ENCODE results near the gene PCDHB9. TPM values are rescaled to one million over a fixed set of nuclear protein-coding genes. Genes with fewer than 3 reads are reported as not detected.
A peak's percentile ranks its signal among the peaks of the same experiment; 100 is the strongest.
"Not testable (repeated sequence)": the region's sequence is repeated elsewhere in the genome, so short reads cannot be mapped to it uniquely, and the experiment has no call there.

The PCDHB9 gene
- polyA plus RNA-seq (ENCODE audit: insufficient read length in 10 of 10): 1 to 10 TPM; 1.4 to 3.9 (median 2.5) TPM
- long read RNA-seq, donor 1, full-length matches to known transcripts: 6 of 6 reads
- long read RNA-seq, donor 1, partial matches to known transcripts: 0 of 6 reads
- long read RNA-seq, donor 1, other reads (novel, unspliced or antisense): 0 of 6 reads
- long read RNA-seq, donor 2, full-length matches to known transcripts: 2 of 2 reads
- long read RNA-seq, donor 2, partial matches to known transcripts: 0 of 2 reads
- long read RNA-seq, donor 2, other reads (novel, unspliced or antisense): 0 of 2 reads
- long read RNA-seq, donor 3: 0 reads
- long read RNA-seq, donor 4, full-length matches to known transcripts: 4 of 4 reads
- long read RNA-seq, donor 4, partial matches to known transcripts: 0 of 4 reads
- long read RNA-seq, donor 4, other reads (novel, unspliced or antisense): 0 of 4 reads
- long read RNA-seq, donor 5, full-length matches to known transcripts: 4 of 4 reads
- long read RNA-seq, donor 5, partial matches to known transcripts: 0 of 4 reads
- long read RNA-seq, donor 5, other reads (novel, unspliced or antisense): 0 of 4 reads
- long read RNA-seq, donor 6, full-length matches to known transcripts: 3 of 3 reads
- long read RNA-seq, donor 6, partial matches to known transcripts: 0 of 3 reads
- long read RNA-seq, donor 6, other reads (novel, unspliced or antisense): 0 of 3 reads
- long read RNA-seq, donor 7, full-length matches to known transcripts: 2 of 2 reads
- long read RNA-seq, donor 7, partial matches to known transcripts: 0 of 2 reads
- long read RNA-seq, donor 7, other reads (novel, unspliced or antisense): 0 of 2 reads
- long read RNA-seq, donor 8, full-length matches to known transcripts: 1 of 1 reads
- long read RNA-seq, donor 8, partial matches to known transcripts: 0 of 1 reads
- long read RNA-seq, donor 8, other reads (novel, unspliced or antisense): 0 of 1 reads
- long read RNA-seq, donor 9, full-length matches to known transcripts: 3 of 3 reads
- long read RNA-seq, donor 9, partial matches to known transcripts: 0 of 3 reads
- long read RNA-seq, donor 9, other reads (novel, unspliced or antisense): 0 of 3 reads

DNA sequence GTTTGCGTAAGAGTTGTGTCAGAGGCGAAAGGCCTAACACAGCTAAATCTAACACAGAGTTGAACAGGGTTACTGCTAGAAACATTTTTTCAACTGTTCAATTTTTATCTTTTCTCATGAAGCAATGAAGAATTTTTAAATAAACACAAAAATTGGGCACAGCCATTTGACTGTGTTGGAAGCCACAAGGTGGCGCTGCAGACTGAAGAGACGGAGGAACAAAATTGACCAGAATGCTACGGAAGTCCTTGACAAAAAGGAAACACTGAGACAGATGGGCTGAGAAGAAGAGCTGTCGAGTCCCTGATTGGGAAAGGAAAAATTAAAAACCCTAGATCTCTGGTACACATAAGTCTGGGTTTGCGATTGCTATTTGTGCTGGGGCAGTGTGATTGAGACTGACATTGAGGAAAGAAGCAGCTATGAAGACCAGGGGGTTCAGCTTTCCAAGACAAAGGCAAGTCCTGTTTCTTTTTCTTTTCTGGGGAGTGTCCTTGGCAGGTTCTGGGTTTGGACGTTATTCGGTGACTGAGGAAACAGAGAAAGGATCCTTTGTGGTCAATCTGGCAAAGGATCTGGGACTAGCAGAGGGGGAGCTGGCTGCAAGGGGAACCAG, at the start of gene PCDHB9:
PCDHB9 (plus strand) TSS at position 265 of the 616 bp plus-strand sequence; CDS start at position 423, 158 bp downstream.
- DNase-seq: peak in 1 of 3 donors; percentile 13

DNA sequence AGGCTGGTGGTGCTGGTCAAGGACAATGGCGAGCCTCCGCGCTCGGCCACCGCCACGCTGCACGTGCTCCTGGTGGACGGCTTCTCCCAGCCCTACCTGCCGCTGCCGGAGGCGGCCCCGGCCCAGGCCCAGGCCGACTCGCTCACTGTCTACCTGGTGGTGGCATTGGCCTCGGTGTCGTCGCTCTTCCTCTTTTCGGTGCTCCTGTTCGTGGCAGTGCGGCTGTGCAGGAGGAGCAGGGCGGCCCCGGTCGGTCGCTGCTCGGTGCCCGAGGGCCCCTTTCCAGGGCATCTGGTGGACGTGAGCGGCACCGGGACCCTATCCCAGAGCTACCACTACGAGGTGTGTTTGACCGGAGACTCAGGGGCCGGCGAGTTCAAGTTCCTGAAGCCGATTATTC, 49.6 kb upstream of the PCDHB9 start:
- DNase-seq: not testable (repeated sequence)

DNA sequence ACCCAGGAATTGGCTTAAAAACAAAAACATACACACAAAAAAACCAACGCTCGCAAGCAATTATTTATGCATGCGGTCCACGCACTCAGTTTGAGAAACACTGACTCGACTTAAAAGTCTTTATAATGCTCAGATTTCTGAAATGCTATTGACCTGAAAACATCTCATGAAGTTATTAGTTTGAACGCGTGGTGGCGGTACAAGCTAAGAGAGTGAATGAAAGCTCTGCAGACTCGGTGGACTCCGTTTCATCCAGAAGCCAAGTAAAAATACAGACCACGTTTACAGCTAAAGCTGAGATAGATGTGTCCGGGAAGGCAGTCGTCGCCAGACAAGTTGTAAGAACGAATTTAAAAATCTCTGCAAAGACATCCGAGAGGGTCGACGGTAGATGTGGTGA, 37.1 kb upstream of the PCDHB9 start, which contains the start of gene PCDHB6:
PCDHB6 (plus strand) TSS at position 246 of the 400 bp plus-strand sequence. CDS start 201 bp downstream, outside the sequence.
- peak in 1 of 3 donors; percentile 5 for DNase-seq

DNA sequence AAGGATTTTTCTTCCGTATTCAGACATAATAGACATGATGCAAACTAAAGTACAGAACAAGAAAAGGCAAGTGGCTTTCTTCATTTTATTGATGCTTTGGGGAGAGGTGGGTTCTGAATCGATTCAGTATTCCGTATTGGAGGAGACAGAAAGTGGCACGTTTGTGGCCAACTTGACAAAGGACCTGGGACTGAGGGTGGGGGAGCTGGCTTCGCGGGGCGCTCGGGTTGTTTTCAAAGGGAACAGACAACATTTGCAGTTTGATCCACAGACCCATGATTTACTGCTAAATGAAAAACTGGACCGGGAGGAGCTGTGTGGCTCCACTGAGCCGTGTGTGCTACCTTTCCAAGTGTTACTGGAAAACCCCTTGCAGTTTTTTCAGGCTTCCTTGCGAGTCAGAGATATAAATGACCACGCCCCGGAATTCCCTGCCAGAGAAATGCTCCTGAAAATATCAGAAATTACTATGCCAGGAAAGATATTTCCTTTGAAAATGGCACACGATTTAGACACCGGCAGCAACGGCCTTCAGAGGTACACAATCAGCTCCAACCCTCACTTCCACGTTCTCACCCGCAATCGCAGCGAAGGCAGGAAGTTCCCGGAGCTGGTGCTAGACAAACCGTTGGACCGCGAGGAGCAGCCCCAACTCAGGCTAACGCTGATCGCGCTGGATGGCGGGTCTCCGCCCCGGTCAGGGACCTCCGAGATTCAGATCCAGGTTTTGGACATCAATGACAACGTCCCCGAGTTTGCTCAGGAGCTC, 36.6 kb upstream of the PCDHB9 start:
- no peak for DNase-seq

DNA sequence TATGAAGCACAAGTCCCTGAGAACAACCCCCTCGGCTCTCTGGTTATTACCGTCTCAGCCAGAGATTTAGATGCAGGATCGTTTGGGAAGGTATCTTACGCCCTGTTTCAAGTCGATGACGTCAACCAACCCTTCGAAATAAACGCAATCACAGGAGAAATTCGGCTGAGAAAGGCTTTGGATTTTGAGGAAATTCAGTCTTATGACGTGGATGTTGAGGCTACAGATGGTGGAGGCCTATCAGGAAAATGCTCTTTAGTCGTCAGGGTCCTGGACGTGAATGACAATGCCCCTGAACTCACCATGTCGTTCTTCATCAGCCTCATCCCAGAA, 36.0 kb upstream of the PCDHB9 start:
- DNase-seq: no peak

DNA sequence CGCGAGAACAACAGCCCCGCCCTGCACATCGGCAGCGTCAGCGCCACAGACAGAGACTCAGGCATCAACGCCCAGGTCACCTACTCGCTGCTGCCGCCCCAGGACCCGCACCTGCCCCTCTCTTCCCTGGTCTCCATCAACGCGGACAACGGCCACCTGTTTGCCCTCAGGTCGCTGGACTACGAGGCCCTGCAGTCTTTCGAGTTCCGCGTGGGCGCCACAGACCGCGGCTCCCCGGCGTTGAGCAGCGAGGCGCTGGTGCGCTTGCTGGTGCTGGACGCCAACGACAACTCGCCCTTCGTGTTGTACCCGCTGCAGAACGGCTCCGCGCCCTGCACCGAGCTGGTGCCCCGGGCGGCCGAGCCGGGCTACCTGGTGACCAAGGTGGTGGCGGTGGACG, 35.3 kb upstream of the PCDHB9 start:
- not testable (repeated sequence) for DNase-seq

DNA sequence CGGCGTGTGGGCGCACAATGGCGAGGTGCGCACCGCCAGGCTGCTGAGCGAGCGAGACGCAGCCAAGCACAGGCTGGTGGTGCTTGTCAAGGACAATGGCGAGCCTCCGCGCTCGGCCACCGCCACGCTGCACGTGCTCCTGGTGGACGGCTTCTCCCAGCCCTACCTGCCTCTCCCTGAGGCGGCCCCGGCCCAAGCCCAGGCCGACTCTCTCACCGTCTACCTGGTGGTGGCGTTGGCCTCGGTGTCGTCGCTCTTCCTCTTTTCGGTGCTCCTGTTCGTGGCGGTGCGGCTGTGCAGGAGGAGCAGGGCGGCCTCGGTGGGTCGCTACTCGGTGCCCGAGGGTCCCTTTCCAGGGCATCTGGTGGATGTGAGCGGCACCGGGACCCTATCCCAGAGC, 34.9 kb upstream of the PCDHB9 start:
- not testable (repeated sequence) for DNase-seq

DNA sequence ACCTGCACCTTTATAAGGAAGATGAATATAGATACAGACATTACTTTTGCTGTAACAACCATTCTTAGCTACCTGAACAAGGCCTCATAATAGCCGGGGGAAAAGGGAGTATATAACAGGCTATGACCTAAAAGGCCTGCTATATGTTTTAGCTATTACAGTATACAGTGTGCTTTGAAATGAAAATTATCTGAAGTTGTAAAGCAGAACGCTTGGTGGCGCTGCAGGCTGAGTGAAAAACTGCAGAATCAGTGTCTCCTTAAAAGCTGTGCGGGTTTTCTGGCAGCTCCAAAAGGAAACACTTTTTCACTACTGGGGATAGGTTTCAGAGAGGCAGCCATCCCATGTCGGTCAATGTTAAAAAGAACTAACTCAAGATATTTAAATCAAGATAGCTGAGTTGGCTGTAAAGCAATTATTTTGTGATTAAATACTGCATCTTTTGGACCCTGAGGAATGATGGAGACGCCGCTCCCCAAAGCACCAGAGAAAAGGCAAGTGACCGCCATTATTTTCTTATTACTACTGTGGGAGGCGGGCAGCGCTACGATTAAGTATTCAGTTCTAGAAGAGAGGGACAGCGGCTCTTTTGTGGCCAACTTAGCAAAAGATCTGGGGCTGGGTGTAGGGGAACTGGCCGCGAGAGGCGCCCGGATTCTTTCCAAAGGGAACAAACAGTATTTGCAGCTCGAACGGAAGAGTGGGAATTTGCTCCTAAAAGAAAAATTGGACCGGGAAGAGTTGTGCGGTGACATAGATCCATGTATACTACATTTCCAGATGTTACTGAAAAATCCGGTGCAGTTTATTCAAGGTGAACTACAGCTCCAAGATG, 31.2 kb upstream of the PCDHB9 start:
- no peak for DNase-seq

DNA sequence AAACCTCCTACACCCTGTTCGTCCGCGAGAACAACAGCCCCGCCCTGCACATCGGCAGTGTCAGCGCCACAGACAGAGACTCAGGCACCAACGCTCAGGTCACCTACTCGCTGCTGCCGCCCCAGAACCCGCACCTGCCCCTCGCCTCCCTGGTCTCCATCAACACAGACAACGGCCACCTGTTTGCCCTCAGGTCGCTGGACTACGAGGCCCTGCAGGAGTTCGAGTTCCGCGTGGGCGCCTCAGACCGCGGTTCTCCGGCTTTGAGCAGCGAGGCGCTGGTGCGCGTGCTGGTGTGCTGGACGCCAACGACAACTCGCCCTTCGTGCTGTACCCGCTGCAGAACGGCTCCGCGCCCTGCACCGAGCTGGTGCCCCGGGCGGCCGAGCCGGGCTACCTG, 29.6 kb upstream of the PCDHB9 start:
- not testable (repeated sequence) for DNase-seq

DNA sequence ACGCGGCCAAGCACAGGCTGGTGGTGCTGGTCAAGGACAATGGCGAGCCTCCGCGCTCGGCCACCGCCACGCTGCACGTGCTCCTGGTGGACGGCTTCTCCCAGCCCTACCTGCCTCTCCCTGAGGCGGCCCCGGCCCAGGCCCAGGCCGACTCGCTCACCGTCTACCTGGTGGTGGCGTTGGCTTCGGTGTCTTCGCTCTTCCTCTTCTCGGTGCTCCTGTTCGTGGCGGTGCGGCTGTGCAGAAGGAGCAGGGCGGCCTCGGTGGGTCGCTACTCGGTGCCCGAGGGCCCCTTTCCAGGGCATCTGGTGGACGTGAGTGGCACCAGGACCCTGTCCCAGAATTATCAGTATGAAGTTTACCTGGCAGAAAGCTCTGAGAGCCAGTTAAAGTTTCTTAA, 29.1 kb upstream of the PCDHB9 start:
- not testable (repeated sequence) for DNase-seq

DNA sequence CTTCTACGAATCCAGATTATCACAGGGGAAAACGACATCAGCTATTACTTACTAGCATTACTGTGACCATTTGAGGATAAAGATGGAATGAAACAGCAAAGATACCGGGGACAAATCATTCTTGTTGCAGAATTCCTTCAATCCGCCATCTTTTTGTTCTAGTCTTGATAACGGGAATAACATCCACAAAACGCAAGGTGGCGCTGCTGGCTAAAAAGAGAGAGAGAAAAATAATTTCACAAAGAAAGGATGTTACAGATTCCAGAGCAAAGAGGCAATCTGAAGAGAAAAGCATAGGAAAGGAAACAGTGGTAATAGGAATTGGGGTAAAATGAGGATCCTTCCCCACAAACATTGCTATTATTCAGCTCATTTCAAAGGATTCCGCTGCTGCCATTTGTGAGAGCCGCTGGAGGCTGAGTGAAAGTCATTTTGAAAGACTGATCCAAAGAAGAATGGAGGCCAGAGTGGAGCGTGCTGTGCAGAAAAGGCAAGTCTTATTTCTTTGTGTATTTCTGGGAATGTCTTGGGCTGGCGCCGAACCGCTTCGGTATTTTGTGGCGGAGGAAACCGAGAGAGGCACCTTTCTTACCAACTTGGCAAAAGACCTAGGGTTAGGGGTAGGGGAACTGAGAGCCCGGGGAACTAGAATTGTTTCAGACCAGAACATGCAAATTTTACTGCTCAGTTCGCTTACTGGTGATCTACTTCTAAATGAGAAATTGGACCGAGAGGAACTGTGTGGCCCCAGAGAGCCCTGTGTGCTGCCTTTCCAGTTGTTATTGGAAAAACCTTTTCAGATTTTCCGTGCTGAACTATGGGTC, 14.4 kb upstream of the PCDHB9 start, which contains the start of gene PCDHB7:
PCDHB7 (plus strand) TSS at position 264 of the 824 bp plus-strand sequence; CDS start at position 456, 192 bp downstream.
- DNase-seq: peak; percentile 3 to 35 (median 28)

DNA sequence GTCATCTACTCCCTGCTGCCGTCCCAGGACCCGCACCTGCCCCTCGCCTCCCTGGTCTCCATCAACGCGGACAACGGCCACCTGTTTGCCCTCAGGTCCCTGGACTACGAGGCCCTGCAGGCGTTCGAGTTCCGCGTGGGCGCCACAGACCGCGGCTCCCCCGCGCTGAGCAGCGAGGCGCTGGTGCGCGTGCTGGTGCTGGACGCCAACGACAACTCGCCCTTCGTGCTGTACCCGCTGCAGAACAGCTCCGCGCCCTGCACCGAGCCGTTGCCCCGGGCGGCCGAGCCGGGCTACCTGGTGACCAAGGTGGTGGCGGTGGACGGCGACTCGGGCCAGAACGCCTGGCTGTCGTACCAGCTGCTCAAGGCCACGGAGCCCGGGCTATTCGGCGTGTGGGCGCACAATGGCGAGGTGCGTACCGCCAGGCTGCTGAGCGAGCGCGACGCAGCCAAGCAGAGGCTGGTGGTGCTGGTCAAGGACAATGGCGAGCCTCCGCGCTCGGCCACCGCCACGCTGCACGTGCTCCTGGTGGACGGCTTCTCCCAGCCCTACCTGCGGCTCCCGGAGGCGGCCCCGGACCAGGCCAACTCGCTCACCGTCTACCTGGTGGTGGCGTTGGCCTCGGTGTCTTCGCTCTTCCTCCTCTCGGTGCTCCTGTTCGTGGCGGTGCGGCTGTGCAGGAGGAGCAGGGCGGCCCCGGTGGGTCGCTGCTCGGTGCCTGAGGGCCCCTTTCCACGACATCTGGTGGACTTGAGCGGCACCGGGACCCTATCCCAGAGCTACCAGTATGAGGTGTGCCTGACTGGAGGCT, 12.5 kb upstream of the PCDHB9 start:
- not testable (repeated sequence) for DNase-seq

DNA sequence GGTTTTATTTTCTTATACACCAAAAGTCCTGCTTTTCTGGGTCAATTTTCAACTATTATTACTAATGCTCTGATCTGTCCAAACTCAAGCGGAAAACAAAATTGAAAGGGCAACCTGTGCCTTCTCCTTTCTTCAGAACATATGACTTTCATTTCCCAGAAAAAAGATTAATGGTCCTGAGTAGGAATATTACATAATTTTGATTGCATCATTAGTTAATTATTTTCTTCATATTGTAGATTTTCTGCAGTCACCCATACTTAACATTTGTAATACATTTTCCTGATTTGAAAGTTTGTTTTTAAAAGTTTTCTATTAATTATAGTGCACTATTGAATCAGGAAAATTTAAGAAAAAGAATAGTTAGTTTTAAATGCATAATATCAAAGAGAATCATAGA, 11.0 kb upstream of the PCDHB9 start:
- no peak for DNase-seq

DNA sequence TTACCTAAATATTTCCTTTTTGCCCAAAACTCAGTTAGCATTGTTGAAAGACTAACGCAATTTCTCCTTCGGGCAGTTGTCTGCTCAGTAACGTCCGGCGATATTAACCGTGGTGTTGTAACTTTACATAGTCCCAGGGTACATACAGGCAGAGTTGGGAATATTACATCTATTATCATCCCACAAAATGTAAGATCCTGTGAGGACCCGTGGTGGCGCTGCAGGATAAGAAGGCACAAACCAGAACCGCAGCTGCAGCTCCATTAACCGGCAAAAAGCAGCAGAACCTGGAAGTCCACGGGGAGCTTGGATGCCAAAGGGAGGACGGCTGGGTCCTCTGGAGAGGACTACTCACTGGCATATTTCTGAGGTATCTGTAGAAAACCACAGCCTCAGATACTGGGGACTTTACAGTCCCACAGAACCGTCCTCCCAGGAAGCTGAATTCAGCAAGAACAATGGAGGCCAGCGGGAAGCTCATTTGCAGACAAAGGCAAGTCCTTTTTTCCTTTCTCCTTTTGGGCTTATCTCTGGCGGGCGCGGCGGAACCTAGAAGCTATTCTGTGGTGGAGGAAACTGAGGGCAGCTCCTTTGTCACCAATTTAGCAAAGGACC, 9.3 kb upstream of the PCDHB9 start, which contains the start of gene PCDHB8:
PCDHB8 (plus strand) TSS at position 214 of the 615 bp plus-strand sequence; CDS start at position 459, 245 bp downstream.
- not testable (repeated sequence) for DNase-seq

DNA sequence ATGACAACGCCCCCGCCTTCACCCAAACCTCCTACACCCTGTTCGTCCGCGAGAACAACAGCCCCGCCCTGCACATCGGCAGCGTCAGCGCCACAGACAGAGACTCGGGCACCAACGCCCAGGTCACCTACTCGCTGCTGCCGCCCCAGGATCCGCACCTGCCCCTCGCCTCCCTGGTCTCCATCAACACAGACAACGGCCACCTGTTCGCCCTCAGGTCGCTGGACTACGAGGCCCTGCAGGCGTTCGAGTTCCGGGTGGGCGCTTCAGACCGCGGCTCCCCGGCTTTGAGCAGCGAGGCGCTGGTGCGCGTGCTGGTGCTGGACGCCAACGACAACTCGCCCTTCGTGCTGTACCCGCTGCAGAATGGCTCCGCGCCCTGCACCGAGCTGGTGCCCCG, 7.6 kb upstream of the PCDHB9 start:
- not testable (repeated sequence) for DNase-seq

DNA sequence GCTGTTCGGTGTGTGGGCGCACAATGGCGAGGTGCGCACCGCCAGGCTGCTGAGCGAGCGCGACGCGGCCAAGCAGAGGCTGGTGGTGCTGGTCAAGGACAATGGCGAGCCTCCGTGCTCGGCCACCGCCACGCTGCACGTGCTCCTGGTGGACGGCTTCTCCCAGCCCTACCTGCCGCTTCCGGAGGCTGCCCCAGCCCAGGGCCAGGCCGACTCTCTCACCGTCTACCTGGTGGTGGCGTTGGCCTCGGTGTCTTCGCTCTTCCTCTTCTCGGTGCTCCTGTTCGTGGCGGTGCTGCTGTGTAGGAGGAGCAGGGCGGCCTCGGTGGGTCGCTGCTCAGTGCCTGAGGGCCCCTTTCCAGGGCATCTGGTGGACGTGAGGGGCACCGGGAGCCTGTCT, 7.1 kb upstream of the PCDHB9 start:
- DNase-seq: not testable (repeated sequence)

DNA sequence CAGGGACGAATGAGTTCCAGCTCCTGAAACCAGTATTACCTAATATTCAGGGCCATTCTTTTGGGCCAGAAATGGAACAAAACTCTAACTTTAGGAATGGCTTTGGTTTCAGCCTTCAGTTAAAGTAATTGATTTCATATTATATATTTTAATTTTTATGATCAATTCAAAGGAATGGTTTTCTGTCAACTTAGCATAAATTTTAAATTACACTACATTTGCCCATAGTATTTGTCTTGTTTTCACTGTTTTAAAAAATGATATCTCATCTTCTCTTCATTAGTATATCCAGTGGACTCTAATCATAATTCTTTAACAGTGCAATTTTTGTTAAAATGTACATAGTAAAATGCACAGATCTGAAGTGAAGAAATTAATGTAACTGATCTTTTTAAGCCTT, 6.6 kb upstream of the PCDHB9 start:
- DNase-seq: no peak
